ENCODE measurements around the gene ARHGDIB.

ARHGDIB gene

GRCh38 chr12:14995583-14996425, 34.4 kb upstream of the ARHGDIB start:
- H3K4me3 Mint-ChIP-seq: no peak overlapping the region
- TF ChIP-seq CTCF (IDR thresholded peaks at IDR 0.05): peak; percentile 79
- peaks cover 23% of the 10 kb centered on the region for H3K4me1 Mint-ChIP-seq
- H3K36me3 Mint-ChIP-seq (ENCODE audit: low read depth): no peaks in the 10 kb centered on the region
- no peak for DNase-seq
- H3K27me3 Mint-ChIP-seq (ENCODE audit: low read depth, poor library complexity): peaks cover 4% of the 10 kb centered on the region
- H3K9me3 Mint-ChIP-seq: peaks cover 7% of the 10 kb centered on the region
- no peak overlapping the region for H3K27ac Mint-ChIP-seq

DNA sequence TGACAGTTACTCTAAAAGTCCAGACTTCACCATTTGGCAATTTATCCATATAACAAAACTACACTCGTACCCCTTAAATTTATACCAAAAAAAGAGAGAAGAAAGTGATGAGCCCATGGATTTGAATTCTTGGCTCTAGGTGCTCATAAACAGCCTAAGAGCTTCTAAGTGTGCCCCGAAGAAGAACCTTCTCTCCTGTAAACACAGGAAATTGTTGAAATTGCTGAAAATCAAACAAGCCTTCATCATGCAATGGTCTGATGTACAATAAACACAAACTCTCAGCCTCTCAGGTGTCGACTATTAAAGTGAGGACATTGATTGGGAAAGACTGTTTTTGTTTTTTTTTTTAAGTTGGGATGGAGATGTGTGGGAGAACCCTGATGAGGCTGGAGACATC, 33.2 kb upstream of the ARHGDIB start:
- Mint-ChIP-seq H3K36me3 (ENCODE audit: low read depth) (no peaks in the 10 kb centered on the region), H3K4me3 (no peak overlapping the region), H3K9me3 (peaks cover 17% of the 10 kb centered on the region), H3K27me3 (ENCODE audit: low read depth, poor library complexity) (peaks cover 4% of the 10 kb centered on the region), H3K27ac (no peak overlapping the region), H3K4me1 (peaks cover 19% of the 10 kb centered on the region)
- TF ChIP-seq CTCF (IDR thresholded peaks at IDR 0.05): no peak
- no peak for DNase-seq

GRCh38 chr12:14993537-14994266, 32.3 kb upstream of the ARHGDIB start:
- Mint-ChIP-seq H3K36me3 (ENCODE audit: low read depth) (no peaks in the 10 kb centered on the region), H3K27me3 (ENCODE audit: low read depth, poor library complexity) (peaks cover 4% of the 10 kb centered on the region), H3K4me1 (peaks cover 10% of the 10 kb centered on the region), H3K27ac (no peak overlapping the region), H3K9me3 (peaks cover 18% of the 10 kb centered on the region), H3K4me3 (no peak overlapping the region)
- no peak for DNase-seq
- no peak for TF ChIP-seq CTCF (IDR thresholded peaks at IDR 0.05)

- H3K9me3 Mint-ChIP-seq: peaks cover 20% of the 10 kb centered on the region
These were observed 31.7 kb upstream of the ARHGDIB start for GRCh38 chr12:14993117-14993516.

GRCh38 chr12:14992673-14993072, 31.3 kb upstream of the ARHGDIB start:
- Mint-ChIP-seq H3K27ac (no peak overlapping the region), H3K27me3 (ENCODE audit: low read depth, poor library complexity) (peaks cover 9% of the 10 kb centered on the region), H3K4me1 (peaks cover 5% of the 10 kb centered on the region), H3K4me3 (no peak overlapping the region), H3K36me3 (ENCODE audit: low read depth) (no peaks in the 10 kb centered on the region), H3K9me3 (peaks cover 25% of the 10 kb centered on the region)
- TF ChIP-seq CTCF (IDR thresholded peaks at IDR 0.05): no peak
- DNase-seq: no peak

More at GRCh38 chr12:14993117-14993516, 31.7 kb upstream of the ARHGDIB start:
- Mint-ChIP-seq H3K36me3 (ENCODE audit: low read depth) (no peaks in the 10 kb centered on the region), H3K4me1 (peaks cover 5% of the 10 kb centered on the region), H3K4me3 (no peak overlapping the region), H3K27ac (no peak overlapping the region), H3K27me3 (ENCODE audit: low read depth, poor library complexity) (peaks cover 9% of the 10 kb centered on the region)
- TF ChIP-seq CTCF (IDR thresholded peaks at IDR 0.05): no peak
- no peak for DNase-seq

All from nephron progenitor cell (in vitro differentiated cells).